Natural killer cell (primary cell): ENCODE results near the gene BLACAT1. TPM values are rescaled to one million over a fixed set of nuclear protein-coding genes. Genes with fewer than 3 reads are reported as not detected.

Source experiments
- ATAC-seq, 3 donors: fragments of 150-1000 bp in 2 of 3; fragments of 200-7000 bp in 1 of 3; cut with Tn5 transposase; 1 replicate in 1 of 3; 2 replicates in 2 of 3; pipeline ENCODE4 v1.10.0; 2021; ENCODE audit warnings: mild to moderate bottlenecking in 2 of 3, moderate library complexity in 2 of 3
- DNase-seq, 2 donors: peaks; one replicate each; pipeline versions ENCODE4 v3.0.0 to v3.0.0-alpha.2; 2013 to 2021; ENCODE audit warnings: mixed read lengths in 1 of 2
- H3K27ac ChIP-seq: one replicate; pipeline ENCODE4 v1.5.1; 2013; ENCODE audit warnings: mild to moderate bottlenecking, low read length
- H3K27me3 ChIP-seq: one replicate; pipeline ENCODE4 v1.6.1; 2013; ENCODE audit warnings: low read length; ENCODE audit not compliant: control insufficient read depth, insufficient read depth
- H3K36me3 ChIP-seq: one replicate; pipeline ENCODE4 v1.6.1; 2013; ENCODE audit warnings: low read length; ENCODE audit not compliant: control insufficient read depth, insufficient read depth
- H3K4me1 ChIP-seq: one replicate; pipeline ENCODE4 v1.6.1; 2013; ENCODE audit warnings: low read length; ENCODE audit not compliant: control insufficient read depth, insufficient read depth
- H3K4me3 ChIP-seq: one replicate; pipeline ENCODE4 v1.5.1; 2013; ENCODE audit warnings: low read length
- H3K9me3 ChIP-seq: one replicate; pipeline ENCODE4 v1.6.1; 2013; ENCODE audit warnings: low read length; ENCODE audit not compliant: control insufficient read depth, insufficient read depth
- H3K27ac Mint-ChIP-seq, 2 donors: one replicate each; pipeline ENCODE4 v1.8.0; 2022; ENCODE audit warnings: mild to moderate bottlenecking in 2 of 2, mixed read lengths in 2 of 2, moderate library complexity in 1 of 2
- H3K27me3 Mint-ChIP-seq, 2 donors: one replicate each; pipeline ENCODE4 v1.8.0; 2022; ENCODE audit warnings: low read depth in 2 of 2, mixed read lengths in 2 of 2
- H3K36me3 Mint-ChIP-seq: one replicate; pipeline ENCODE4 v1.8.0; 2022; ENCODE audit warnings: mixed read lengths
- H3K4me1 Mint-ChIP-seq, 2 donors: one replicate each; pipeline ENCODE4 v1.8.0; 2022; ENCODE audit warnings: mixed read lengths in 2 of 2
- H3K4me3 Mint-ChIP-seq: one replicate; pipeline ENCODE4 v1.8.0; 2022; ENCODE audit warnings: mild to moderate bottlenecking, moderate library complexity, mixed read lengths
- H3K9me3 Mint-ChIP-seq, 2 donors: one replicate each; pipeline ENCODE4 v1.8.0; 2022; ENCODE audit warnings: mixed read lengths in 2 of 2
- WGBS: methylation state at CpG from one replicate; pipeline ENCODE4 v1.1.7; 2013; ENCODE audit warnings: missing lambda C conversion rate; ENCODE audit not compliant: insufficient coverage; 5-methylcytosine and 5-hydroxymethylcytosine counted together
- intact Hi-C: fragments of 100-400 bp; cut with micrococcal nuclease; formaldehyde crosslinking; loops from one replicate; pipeline ENCODE4 v1.14.2; 2022
- total RNA-seq, 4 donors: library from RNA; stranded (reverse); fragments of 120-200 nt in 1 of 4; gene quantifications; one replicate each; pipeline versions ENCODE4 v1.2.3 to v1.2.4, GENCODE V29; 2013 to 2022
- TF ChIP-seq, protein P1 (sequence below): fragments of 200-600 bp; IDR thresholded peaks from one replicate; pipeline ENCODE4 v1.8.0; 2022; ENCODE audit warnings: antibody characterized with exemption

Gene BLACAT1
- total RNA-seq, 3 donors from 2014 or later (not counting 1 experiment from before 2014, with no cell fraction given): 0.09 to 0.13 TPM; not detected in 1

DNA sequence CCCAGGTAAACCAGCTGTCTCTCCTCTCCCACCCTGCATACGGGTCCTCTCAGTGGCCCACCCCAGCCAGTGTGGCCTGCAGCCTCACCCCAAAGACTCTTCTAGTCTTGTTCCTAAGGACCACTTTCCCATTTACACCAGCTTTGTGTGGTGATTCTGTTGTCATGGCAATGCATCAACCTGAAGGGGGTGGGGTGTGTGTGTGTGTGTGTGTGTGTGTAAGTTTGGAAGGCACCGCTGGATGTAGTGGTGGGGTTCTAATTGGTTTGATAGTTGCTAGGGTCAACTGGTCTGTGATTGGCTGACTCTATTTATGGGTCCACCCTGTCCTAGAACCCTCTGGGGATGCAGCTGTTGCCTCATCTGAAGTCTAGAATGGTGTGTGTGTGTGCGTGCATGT is 43.9 kb upstream of the BLACAT1 start:
- no peak overlapping the region for H3K4me3 ChIP-seq
- Mint-ChIP-seq H3K27me3 (peaks cover 10 to 11% of the 10 kb centered on the region in 2 donors), H3K4me1 (peaks cover 0 to 8% of the 10 kb centered on the region in 2 donors), H3K36me3 (no peaks in the 10 kb centered on the region), H3K27ac (no peak overlapping the region), H3K4me3 (no peak overlapping the region), H3K9me3 (no peaks in the 10 kb centered on the region)
- WGBS: 77% methylated on average over 3 of the region's 3 CpGs
- intact Hi-C loops: no loop called here
- ATAC-seq (no peak), DNase-seq (no peak)
- TF ChIP-seq, protein P1, sequence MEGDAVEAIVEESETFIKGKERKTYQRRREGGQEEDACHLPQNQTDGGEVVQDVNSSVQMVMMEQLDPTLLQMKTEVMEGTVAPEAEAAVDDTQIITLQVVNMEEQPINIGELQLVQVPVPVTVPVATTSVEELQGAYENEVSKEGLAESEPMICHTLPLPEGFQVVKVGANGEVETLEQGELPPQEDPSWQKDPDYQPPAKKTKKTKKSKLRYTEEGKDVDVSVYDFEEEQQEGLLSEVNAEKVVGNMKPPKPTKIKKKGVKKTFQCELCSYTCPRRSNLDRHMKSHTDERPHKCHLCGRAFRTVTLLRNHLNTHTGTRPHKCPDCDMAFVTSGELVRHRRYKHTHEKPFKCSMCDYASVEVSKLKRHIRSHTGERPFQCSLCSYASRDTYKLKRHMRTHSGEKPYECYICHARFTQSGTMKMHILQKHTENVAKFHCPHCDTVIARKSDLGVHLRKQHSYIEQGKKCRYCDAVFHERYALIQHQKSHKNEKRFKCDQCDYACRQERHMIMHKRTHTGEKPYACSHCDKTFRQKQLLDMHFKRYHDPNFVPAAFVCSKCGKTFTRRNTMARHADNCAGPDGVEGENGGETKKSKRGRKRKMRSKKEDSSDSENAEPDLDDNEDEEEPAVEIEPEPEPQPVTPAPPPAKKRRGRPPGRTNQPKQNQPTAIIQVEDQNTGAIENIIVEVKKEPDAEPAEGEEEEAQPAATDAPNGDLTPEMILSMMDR: no peak
- H3K9me3 ChIP-seq: no peaks in the 10 kb centered on the region
- H3K27me3 ChIP-seq: no peaks in the 10 kb centered on the region
- no peaks in the 10 kb centered on the region for H3K36me3 ChIP-seq
- peaks cover 9% of the 10 kb centered on the region for H3K4me1 ChIP-seq
- H3K27ac ChIP-seq: no peak overlapping the region

DNA sequence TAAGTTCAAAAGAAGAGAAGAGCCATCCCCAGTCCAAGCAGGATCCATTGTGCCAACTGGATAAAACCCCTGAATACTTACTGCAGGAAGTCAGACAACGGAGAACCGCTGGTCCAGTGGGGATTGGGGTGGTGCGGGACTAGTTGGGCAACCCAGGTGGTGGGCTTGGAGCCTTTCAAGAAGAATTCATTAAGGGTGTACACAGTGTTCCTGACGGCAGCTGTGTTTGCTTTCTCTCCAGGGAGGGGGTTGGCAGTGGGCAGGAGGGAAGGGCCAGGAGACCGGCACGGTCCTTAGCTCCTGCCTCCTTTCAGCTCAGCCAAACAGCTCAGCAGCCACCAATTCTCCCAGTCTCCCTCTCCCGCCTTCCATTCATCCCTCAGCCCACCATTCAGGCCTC is 41.5 kb upstream of the BLACAT1 start:
- Mint-ChIP-seq H3K27me3 (peaks cover 18 to 25% of the 10 kb centered on the region in 2 donors), H3K27ac (no peak overlapping the region), H3K36me3 (no peaks in the 10 kb centered on the region), H3K4me1 (peaks cover 0 to 10% of the 10 kb centered on the region in 2 donors), H3K4me3 (no peak overlapping the region), H3K9me3 (no peaks in the 10 kb centered on the region)
- intact Hi-C loops: no loop called here
- WGBS: 93% methylated on average over 7 of the region's 7 CpGs
- Histone ChIP-seq H3K9me3 (no peaks in the 10 kb centered on the region), H3K36me3 (no peaks in the 10 kb centered on the region), H3K27me3 (peaks cover under 1% of the 10 kb centered on the region), H3K4me3 (no peak overlapping the region), H3K27ac (no peak overlapping the region), H3K4me1 (peaks cover 8% of the 10 kb centered on the region)
- TF ChIP-seq, protein P1: no peak
- ATAC-seq (no peak), DNase-seq (no peak)

DNA sequence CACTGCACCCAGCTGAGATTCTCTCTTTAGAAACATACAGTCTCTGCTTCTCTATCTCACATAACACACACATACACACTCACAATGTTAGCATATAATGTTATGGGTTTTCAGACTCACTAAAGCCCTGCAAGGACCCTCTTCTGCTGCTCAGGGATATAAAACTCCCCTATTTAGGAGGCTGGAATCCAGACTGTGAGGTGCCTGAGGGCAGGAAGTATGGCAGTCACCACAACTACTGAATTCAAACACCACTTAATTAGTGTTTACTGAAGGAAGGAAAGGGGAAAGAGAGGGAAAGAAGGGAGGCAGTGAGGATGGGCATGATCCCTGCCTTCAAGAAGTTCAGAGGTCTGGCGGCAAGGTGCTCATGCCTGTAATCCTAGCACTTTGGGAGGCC is 40.8 kb upstream of the BLACAT1 start:
- peaks cover 22 to 32% of the 10 kb centered on the region in 2 donors for H3K27me3 Mint-ChIP-seq
- TF ChIP-seq, protein P1: no peak
- H3K4me1 ChIP-seq: peaks cover 8% of the 10 kb centered on the region
- 100% methylated on average over 1 of the region's 1 CpG for WGBS
- H3K4me1 Mint-ChIP-seq: peaks cover 0 to 10% of the 10 kb centered on the region in 2 donors
- no peak overlapping the region for H3K27ac Mint-ChIP-seq
- intact Hi-C loops: no loop called here
- DNase-seq (no peak), ATAC-seq (no peak)
- no peaks in the 10 kb centered on the region for H3K9me3 ChIP-seq
- H3K4me3 ChIP-seq: no peak overlapping the region
- H3K4me3 Mint-ChIP-seq: no peak overlapping the region
- no peak overlapping the region for H3K27ac ChIP-seq
- H3K9me3 Mint-ChIP-seq: no peaks in the 10 kb centered on the region
- H3K36me3 ChIP-seq: no peaks in the 10 kb centered on the region
- no peaks in the 10 kb centered on the region for H3K36me3 Mint-ChIP-seq
- H3K27me3 ChIP-seq: peaks cover 4% of the 10 kb centered on the region

DNA sequence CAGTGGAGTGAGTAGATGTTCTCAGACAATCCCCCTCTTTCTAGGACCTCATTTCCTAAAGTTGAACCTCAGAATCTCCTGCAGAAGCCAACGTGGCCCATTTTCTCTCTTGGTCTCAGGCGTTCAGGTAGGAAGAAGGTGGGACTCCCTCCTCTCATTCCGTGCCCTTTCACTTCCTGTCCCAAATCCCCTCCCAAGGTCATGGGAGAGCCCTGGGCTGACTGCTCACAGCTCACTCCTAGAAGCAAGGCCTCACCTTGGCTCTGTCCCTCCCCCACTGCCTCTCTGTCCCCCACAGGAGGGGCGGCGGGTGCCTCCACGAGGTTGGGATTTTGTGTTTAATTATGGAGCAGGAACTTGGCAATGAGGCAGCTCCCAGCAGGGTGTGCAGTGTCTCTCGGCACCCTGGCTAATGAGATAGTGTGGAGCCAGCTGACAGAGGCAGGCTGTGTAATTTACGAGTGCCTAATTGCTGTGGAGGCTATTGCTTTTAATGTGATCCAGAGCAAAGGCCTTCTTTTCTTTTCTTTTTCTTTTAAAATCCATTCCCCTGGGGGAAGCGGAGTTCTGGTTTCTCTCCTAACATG is 39.5 kb upstream of the BLACAT1 start:
- intact Hi-C loops: no loop called here
- Histone ChIP-seq H3K4me1 (peaks cover 8% of the 10 kb centered on the region), H3K4me3 (no peak overlapping the region), H3K27me3 (peaks cover 4% of the 10 kb centered on the region), H3K36me3 (no peaks in the 10 kb centered on the region), H3K9me3 (no peaks in the 10 kb centered on the region), H3K27ac (no peak overlapping the region)
- Mint-ChIP-seq H3K9me3 (no peaks in the 10 kb centered on the region), H3K27ac (no peak overlapping the region), H3K4me3 (no peak overlapping the region), H3K36me3 (no peaks in the 10 kb centered on the region), H3K27me3 (peaks cover 22 to 33% of the 10 kb centered on the region in 2 donors), H3K4me1 (peaks cover 0 to 10% of the 10 kb centered on the region in 2 donors)
- DNase-seq: no peak
- TF ChIP-seq, protein P1: no peak
- ATAC-seq: no peak
- 80% methylated on average over 9 of the region's 9 CpGs for WGBS
